H1 (cell line): ENCODE results near the gene CORIN. TPM values are rescaled to one million over a fixed set of nuclear protein-coding genes. Genes with fewer than 3 reads are reported as not detected.

Experiments
- SRF ChIP-seq: IDR thresholded peaks from 2 replicates; pipeline ENCODE4 v1.6.1; 2011; ENCODE audit warnings: mild to moderate bottlenecking, low read depth, low read length, moderate library complexity
- polyA plus RNA-seq, 7 experiments: library from polyadenylated mRNA; depleted of rRNA in 3 of 7; stranded (reverse) in 5 of 7; unstranded in 2 of 7; fragments of >200 nt in 5 of 7; fragments of 200-250 nt in 2 of 7; gene quantifications; 1 replicate in 5 of 7; 2 replicates in 1 of 7; 4 replicates in 1 of 7; pipeline versions ENCODE4 v1.2.1 to v1.2.3, GENCODE V29; 2011 to 2013; ENCODE audit warnings: missing spikeins in 2 of 7, mixed read lengths in 2 of 7
- total RNA-seq: library from RNA; stranded (reverse); fragmentation: NEBNext Ultra II Directional; extraction: Animal tissue kit (Norgen Biotek cat#: 25700); gene quantifications from 2 replicates; pipeline ENCODE4 v1.2.1, GENCODE V29; 2021

CORIN gene
- total and polyA plus RNA-seq, 2 of the 8 experiments (the other 6 are each of a cell fraction or from before 2014, with no cell fraction given) = 0.09 to 0.32 TPM

GRCh38 chr4:47642985-47643760, 194.7 kb downstream of the CORIN start (continued):
- TF ChIP-seq SRF = no peak
